ENCODE results near the gene NCKAP5.
"Not testable (repeated sequence)": the region's sequence is repeated elsewhere in the genome, so short reads cannot be mapped to it uniquely, and the experiment has no call there.

The NCKAP5 gene

GRCh38 chr2:133476286-133476685 lies 92.0 kb downstream of the NCKAP5 start:
- H3K36me3 ChIP-seq (ENCODE audit: control insufficient read depth in 2 of 2, insufficient read depth in 2 of 2, low read length in 2 of 2): no peaks in the 10 kb centered on the region
- H3K4me3 ChIP-seq (ENCODE audit: low read length in 2 of 2): no peak overlapping the region
- no peaks in the 10 kb centered on the region for H3K27me3 ChIP-seq (ENCODE audit: control insufficient read depth in 2 of 2, insufficient read depth in 2 of 2, low read length in 2 of 2)
- H3K9me3 ChIP-seq (ENCODE audit: control insufficient read depth in 2 of 2, low read length in 2 of 2): no peaks in the 10 kb centered on the region
- no peaks in the 10 kb centered on the region for H3K4me1 ChIP-seq (ENCODE audit: control insufficient read depth in 2 of 2, insufficient read depth in 2 of 2, low read length in 2 of 2)
- H3K27ac ChIP-seq (ENCODE audit: low read depth in 2 of 2, low read length in 2 of 2): no peak overlapping the region
- no peak overlapping the region for H3K9ac ChIP-seq (ENCODE audit: low read depth in 1 of 2, low read length in 2 of 2)

GRCh38 chr2:133475610-133476009 lies 92.7 kb downstream of the NCKAP5 start:
- no peaks in the 10 kb centered on the region for H3K9me3 ChIP-seq (ENCODE audit: control insufficient read depth in 2 of 2, low read length in 2 of 2)
- H3K27me3 ChIP-seq (ENCODE audit: control insufficient read depth in 2 of 2, insufficient read depth in 2 of 2, low read length in 2 of 2): no peaks in the 10 kb centered on the region
- H3K9ac ChIP-seq (ENCODE audit: low read depth in 1 of 2, low read length in 2 of 2): no peak overlapping the region
- no peaks in the 10 kb centered on the region for H3K4me1 ChIP-seq (ENCODE audit: control insufficient read depth in 2 of 2, insufficient read depth in 2 of 2, low read length in 2 of 2)
- H3K27ac ChIP-seq (ENCODE audit: low read depth in 2 of 2, low read length in 2 of 2): no peak overlapping the region
- no peaks in the 10 kb centered on the region for H3K36me3 ChIP-seq (ENCODE audit: control insufficient read depth in 2 of 2, insufficient read depth in 2 of 2, low read length in 2 of 2)
- H3K4me3 ChIP-seq (ENCODE audit: low read length in 2 of 2): no peak overlapping the region

- not testable (repeated sequence) for H3K9me3 ChIP-seq (ENCODE audit: control insufficient read depth in 2 of 2, low read length in 2 of 2); H3K36me3 ChIP-seq (ENCODE audit: control insufficient read depth in 2 of 2, insufficient read depth in 2 of 2, low read length in 2 of 2); H3K4me1 ChIP-seq (ENCODE audit: control insufficient read depth in 2 of 2, insufficient read depth in 2 of 2, low read length in 2 of 2); H3K4me3 ChIP-seq (ENCODE audit: low read length in 2 of 2); H3K9ac ChIP-seq (ENCODE audit: low read depth in 1 of 2, low read length in 2 of 2); H3K27ac ChIP-seq (ENCODE audit: low read depth in 2 of 2, low read length in 2 of 2); H3K27me3 ChIP-seq (ENCODE audit: control insufficient read depth in 2 of 2, insufficient read depth in 2 of 2, low read length in 2 of 2)
Measured at GRCh38 chr2:133470446-133470845, 97.8 kb downstream of the NCKAP5 start.

- Histone ChIP-seq H3K9ac (ENCODE audit: low read depth in 1 of 2, low read length in 2 of 2) (no peak overlapping the region), H3K4me1 (ENCODE audit: control insufficient read depth in 2 of 2, insufficient read depth in 2 of 2, low read length in 2 of 2) (no peaks in the 10 kb centered on the region), H3K27me3 (ENCODE audit: control insufficient read depth in 2 of 2, insufficient read depth in 2 of 2, low read length in 2 of 2) (no peaks in the 10 kb centered on the region), H3K27ac (ENCODE audit: low read depth in 2 of 2, low read length in 2 of 2) (no peak overlapping the region), H3K9me3 (ENCODE audit: control insufficient read depth in 2 of 2, low read length in 2 of 2) (no peaks in the 10 kb centered on the region), H3K4me3 (ENCODE audit: low read length in 2 of 2) (no peak overlapping the region), H3K36me3 (ENCODE audit: control insufficient read depth in 2 of 2, insufficient read depth in 2 of 2, low read length in 2 of 2) (no peaks in the 10 kb centered on the region)
Measured at GRCh38 chr2:133462811-133463210, 105.5 kb downstream of the NCKAP5 start.

GRCh38 chr2:133461484-133461883 lies 106.8 kb downstream of the NCKAP5 start:
- H3K4me3 ChIP-seq (ENCODE audit: low read length in 2 of 2): no peak overlapping the region
- no peaks in the 10 kb centered on the region for H3K36me3 ChIP-seq (ENCODE audit: control insufficient read depth in 2 of 2, insufficient read depth in 2 of 2, low read length in 2 of 2)
- no peak overlapping the region for H3K9ac ChIP-seq (ENCODE audit: low read depth in 1 of 2, low read length in 2 of 2)
- H3K9me3 ChIP-seq (ENCODE audit: control insufficient read depth in 2 of 2, low read length in 2 of 2): no peaks in the 10 kb centered on the region
- H3K27ac ChIP-seq (ENCODE audit: low read depth in 2 of 2, low read length in 2 of 2): no peak overlapping the region
- no peaks in the 10 kb centered on the region for H3K27me3 ChIP-seq (ENCODE audit: control insufficient read depth in 2 of 2, insufficient read depth in 2 of 2, low read length in 2 of 2)
- H3K4me1 ChIP-seq (ENCODE audit: control insufficient read depth in 2 of 2, insufficient read depth in 2 of 2, low read length in 2 of 2): no peaks in the 10 kb centered on the region

- H3K27ac ChIP-seq (ENCODE audit: low read depth in 2 of 2, low read length in 2 of 2): no peak overlapping the region
- H3K9me3 ChIP-seq (ENCODE audit: control insufficient read depth in 2 of 2, low read length in 2 of 2): no peaks in the 10 kb centered on the region
- H3K9ac ChIP-seq (ENCODE audit: low read depth in 1 of 2, low read length in 2 of 2): no peak overlapping the region
- no peak overlapping the region for H3K4me3 ChIP-seq (ENCODE audit: low read length in 2 of 2)
- H3K36me3 ChIP-seq (ENCODE audit: control insufficient read depth in 2 of 2, insufficient read depth in 2 of 2, low read length in 2 of 2): no peaks in the 10 kb centered on the region
- H3K27me3 ChIP-seq (ENCODE audit: control insufficient read depth in 2 of 2, insufficient read depth in 2 of 2, low read length in 2 of 2): no peaks in the 10 kb centered on the region
- H3K4me1 ChIP-seq (ENCODE audit: control insufficient read depth in 2 of 2, insufficient read depth in 2 of 2, low read length in 2 of 2): no peaks in the 10 kb centered on the region
Measured at GRCh38 chr2:133459590-133459989, 108.7 kb downstream of the NCKAP5 start.

- no peak overlapping the region for H3K9ac ChIP-seq (ENCODE audit: low read depth in 1 of 2, low read length in 2 of 2)
- H3K36me3 ChIP-seq (ENCODE audit: control insufficient read depth in 2 of 2, insufficient read depth in 2 of 2, low read length in 2 of 2): no peaks in the 10 kb centered on the region
- H3K4me1 ChIP-seq (ENCODE audit: control insufficient read depth in 2 of 2, insufficient read depth in 2 of 2, low read length in 2 of 2): no peaks in the 10 kb centered on the region
- H3K27ac ChIP-seq (ENCODE audit: low read depth in 2 of 2, low read length in 2 of 2): no peak overlapping the region
- no peak overlapping the region for H3K4me3 ChIP-seq (ENCODE audit: low read length in 2 of 2)
- H3K27me3 ChIP-seq (ENCODE audit: control insufficient read depth in 2 of 2, insufficient read depth in 2 of 2, low read length in 2 of 2): no peaks in the 10 kb centered on the region
- no peaks in the 10 kb centered on the region for H3K9me3 ChIP-seq (ENCODE audit: control insufficient read depth in 2 of 2, low read length in 2 of 2)
Measured at GRCh38 chr2:133458280-133458679, 110.0 kb downstream of the NCKAP5 start.

GRCh38 chr2:133457861-133458260 lies 110.4 kb downstream of the NCKAP5 start:
- no peaks in the 10 kb centered on the region for H3K9me3 ChIP-seq (ENCODE audit: control insufficient read depth in 2 of 2, low read length in 2 of 2)
- no peaks in the 10 kb centered on the region for H3K36me3 ChIP-seq (ENCODE audit: control insufficient read depth in 2 of 2, insufficient read depth in 2 of 2, low read length in 2 of 2)
- H3K27ac ChIP-seq (ENCODE audit: low read depth in 2 of 2, low read length in 2 of 2): no peak overlapping the region

GRCh38 chr2:133456971-133457370 lies 111.3 kb downstream of the NCKAP5 start:
- Histone ChIP-seq H3K9ac (ENCODE audit: low read depth in 1 of 2, low read length in 2 of 2) (no peak overlapping the region), H3K36me3 (ENCODE audit: control insufficient read depth in 2 of 2, insufficient read depth in 2 of 2, low read length in 2 of 2) (no peaks in the 10 kb centered on the region), H3K27ac (ENCODE audit: low read depth in 2 of 2, low read length in 2 of 2) (no peak overlapping the region)

More at GRCh38 chr2:133457861-133458260, 110.4 kb downstream of the NCKAP5 start:
- Histone ChIP-seq H3K4me1 (ENCODE audit: control insufficient read depth in 2 of 2, insufficient read depth in 2 of 2, low read length in 2 of 2) (no peaks in the 10 kb centered on the region), H3K27me3 (ENCODE audit: control insufficient read depth in 2 of 2, insufficient read depth in 2 of 2, low read length in 2 of 2) (no peaks in the 10 kb centered on the region), H3K4me3 (ENCODE audit: low read length in 2 of 2) (no peak overlapping the region), H3K9ac (ENCODE audit: low read depth in 1 of 2, low read length in 2 of 2) (no peak overlapping the region)

GRCh38 chr2:133456156-133456555 lies 112.1 kb downstream of the NCKAP5 start:
- no peak overlapping the region for H3K9ac ChIP-seq (ENCODE audit: low read depth in 1 of 2, low read length in 2 of 2)
- H3K36me3 ChIP-seq (ENCODE audit: control insufficient read depth in 2 of 2, insufficient read depth in 2 of 2, low read length in 2 of 2): no peaks in the 10 kb centered on the region
- no peaks in the 10 kb centered on the region for H3K27me3 ChIP-seq (ENCODE audit: control insufficient read depth in 2 of 2, insufficient read depth in 2 of 2, low read length in 2 of 2)
- no peaks in the 10 kb centered on the region for H3K4me1 ChIP-seq (ENCODE audit: control insufficient read depth in 2 of 2, insufficient read depth in 2 of 2, low read length in 2 of 2)
- H3K27ac ChIP-seq (ENCODE audit: low read depth in 2 of 2, low read length in 2 of 2): no peak overlapping the region
- no peak overlapping the region for H3K4me3 ChIP-seq (ENCODE audit: low read length in 2 of 2)
- H3K9me3 ChIP-seq (ENCODE audit: control insufficient read depth in 2 of 2, low read length in 2 of 2): no peaks in the 10 kb centered on the region

More at GRCh38 chr2:133456971-133457370, 111.3 kb downstream of the NCKAP5 start:
- Histone ChIP-seq H3K9me3 (ENCODE audit: control insufficient read depth in 2 of 2, low read length in 2 of 2) (no peaks in the 10 kb centered on the region), H3K4me1 (ENCODE audit: control insufficient read depth in 2 of 2, insufficient read depth in 2 of 2, low read length in 2 of 2) (no peaks in the 10 kb centered on the region), H3K27me3 (ENCODE audit: control insufficient read depth in 2 of 2, insufficient read depth in 2 of 2, low read length in 2 of 2) (no peaks in the 10 kb centered on the region), H3K4me3 (ENCODE audit: low read length in 2 of 2) (no peak overlapping the region)

GRCh38 chr2:133453032-133453431 lies 115.2 kb downstream of the NCKAP5 start:
- Histone ChIP-seq H3K4me3 (ENCODE audit: low read length in 2 of 2) (no peak overlapping the region), H3K9ac (ENCODE audit: low read depth in 1 of 2, low read length in 2 of 2) (no peak overlapping the region), H3K27ac (ENCODE audit: low read depth in 2 of 2, low read length in 2 of 2) (no peak overlapping the region), H3K36me3 (ENCODE audit: control insufficient read depth in 2 of 2, insufficient read depth in 2 of 2, low read length in 2 of 2) (no peaks in the 10 kb centered on the region), H3K27me3 (ENCODE audit: control insufficient read depth in 2 of 2, insufficient read depth in 2 of 2, low read length in 2 of 2) (no peaks in the 10 kb centered on the region), H3K4me1 (ENCODE audit: control insufficient read depth in 2 of 2, insufficient read depth in 2 of 2, low read length in 2 of 2) (no peaks in the 10 kb centered on the region), H3K9me3 (ENCODE audit: control insufficient read depth in 2 of 2, low read length in 2 of 2) (no peaks in the 10 kb centered on the region)
